GM19025 (cell line): Measurements from ENCODE around the gene HBD.

ENCODE experiments used
- ATAC-seq: cut with Tn5 transposase; IDR thresholded peaks from one replicate; pipeline ENCODE4 v1.9.1; 2021; ENCODE audit warnings: mild to moderate bottlenecking, low read depth, moderate library complexity; ENCODE audit not compliant: unreplicated experiment

The HBD gene

GRCh38 chr11:5235364-5236095, 1.2 kb upstream of the HBD start:
- no peak for ATAC-seq

GRCh38 chr11:5233307-5233706, 976 bp downstream of the HBD start:
- no peak for ATAC-seq

- ATAC-seq: no peak
Observed at GRCh38 chr11:5232821-5233220, 1.5 kb downstream of the HBD start.

GRCh38 chr11:5232176-5232575, 2.1 kb downstream of the HBD start:
- ATAC-seq: no peak

GRCh38 chr11:5231111-5231510, 3.2 kb downstream of the HBD start:
- no peak for ATAC-seq

GRCh38 chr11:5230266-5230665, 4.0 kb downstream of the HBD start:
- ATAC-seq: no peak

GRCh38 chr11:5229796-5230195, 4.5 kb downstream of the HBD start:
- ATAC-seq: no peak

GRCh38 chr11:5229356-5229755, 4.9 kb downstream of the HBD start:
- no peak for ATAC-seq

- ATAC-seq: no peak
Observed at GRCh38 chr11:5228124-5228523, 6.2 kb downstream of the HBD start.

- ATAC-seq: no peak
Observed at GRCh38 chr11:5227681-5228080, 6.6 kb downstream of the HBD start.

GRCh38 chr11:5226732-5227310, 7.5 kb downstream of the HBD start, which contains the start of gene HBB:
TSS of gene HBB (minus strand) at chr11:5227071. CDS start at chr11:5227021, 50 bp downstream.
- ATAC-seq: no peak

GRCh38 chr11:5225480-5225871, 8.8 kb downstream of the HBD start:
- no peak for ATAC-seq

- ATAC-seq: no peak
Observed at GRCh38 chr11:5224538-5225479, 9.5 kb downstream of the HBD start.

- ATAC-seq: no peak
Observed at GRCh38 chr11:5223686-5224085, 10.6 kb downstream of the HBD start.

- ATAC-seq: no peak
Observed at GRCh38 chr11:5223146-5223545, 11.1 kb downstream of the HBD start.

GRCh38 chr11:5210376-5210885, 23.9 kb downstream of the HBD start:
- ATAC-seq: no peak

GRCh38 chr11:5204787-5205186, 29.5 kb downstream of the HBD start:
- no peak for ATAC-seq

GRCh38 chr11:5203366-5203765, 30.9 kb downstream of the HBD start:
- ATAC-seq: no peak

GRCh38 chr11:5200582-5200981, 33.7 kb downstream of the HBD start, which contains the start of gene OR51V1:
TSS of gene OR51V1 (minus strand) at chr11:5200682. CDS start at chr11:5200682, 0 bp downstream.
- no peak for ATAC-seq

- no peak for ATAC-seq
Observed at GRCh38 chr11:5198285-5198684, 36.0 kb downstream of the HBD start.

GRCh38 chr11:5197536-5197935, 36.7 kb downstream of the HBD start:
- no peak for ATAC-seq
